Neural cell (in vitro differentiated cells): ENCODE measurements around the gene SETSIP.

Experiments used
- CTCF ChIP-seq: fragments of 450-650 bp; IDR thresholded peaks from 2 replicates; pipeline ENCODE4 v1.5.1; 2014; ENCODE audit warnings: antibody characterized with exemption, mild to moderate bottlenecking, moderate library complexity; ENCODE audit not compliant: poor library complexity, severe bottlenecking
- TAF1 ChIP-seq: IDR thresholded peaks from 2 replicates; pipeline ENCODE4 v1.6.1; 2012; ENCODE audit warnings: low read depth

DNA sequence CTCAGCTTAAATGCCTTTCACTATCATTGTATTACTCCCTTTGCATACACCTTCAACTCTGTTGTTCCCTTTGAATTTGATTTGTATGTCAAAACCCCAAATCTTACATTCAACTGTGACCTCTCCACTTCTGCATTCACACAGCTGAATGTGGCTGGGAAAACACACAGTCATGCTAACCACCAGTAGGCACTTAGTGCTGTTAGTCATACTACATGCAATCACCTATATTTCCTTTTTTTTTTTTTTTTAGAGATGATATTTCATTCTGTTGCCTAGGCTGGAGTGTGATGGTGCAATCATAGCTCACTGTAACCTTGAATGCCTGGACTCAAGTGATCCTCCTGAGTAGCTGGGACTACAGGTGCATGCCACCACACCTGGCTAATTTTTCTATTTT, 21.1 kb upstream of the SETSIP start:
- TF ChIP-seq CTCF, result no peak
- no peak for TF ChIP-seq TAF1
